GM23338 (cell line): ENCODE measurements around the gene SPATA25. TPM values are rescaled to one million over a fixed set of nuclear protein-coding genes. Genes with fewer than 3 reads are reported as not detected.

ENCODE experiments used
- ATAC-seq: fragments of 200-7000 bp; cut with Tn5 transposase; 3 replicates; pipeline ENCODE4 v1.9.1; 2020
- DNase-seq: peaks from one replicate; pipeline ENCODE4 v3.0.0-alpha.2; 2015; ENCODE audit warnings: low spot score
- H2AFZ ChIP-seq: fragments of 200-600 bp; sonication (generic); 2 replicates; pipeline ENCODE4 v1.8.0; 2016; ENCODE audit warnings: antibody characterized with exemption, mild to moderate bottlenecking, moderate library complexity
- H3F3A ChIP-seq: fragments of 200-600 bp; sonication (generic); replicated peaks from 2 replicates; pipeline ENCODE4 v1.8.0; 2017; ENCODE audit warnings: antibody characterized with exemption, mixed run types, low read depth
- H3K27ac ChIP-seq: fragments of 200-600 bp; sonication (generic); 2 replicates; pipeline ENCODE4 v1.6.1; 2016; ENCODE audit warnings: low read depth
- H3K27me3 ChIP-seq: fragments of 200-600 bp; sonication (generic); 2 replicates; pipeline ENCODE4 v1.8.0; 2016; ENCODE audit warnings: mild to moderate bottlenecking, mixed run types, moderate library complexity; ENCODE audit not compliant: insufficient read depth
- H3K36me3 ChIP-seq: fragments of 200-600 bp; sonication (generic); 2 replicates; pipeline ENCODE4 v1.8.0; 2016; ENCODE audit warnings: mild to moderate bottlenecking; ENCODE audit not compliant: insufficient read depth
- H3K4me1 ChIP-seq: fragments of 200-600 bp; sonication (generic); 2 replicates; pipeline ENCODE4 v1.8.0; 2016; ENCODE audit warnings: mild to moderate bottlenecking, moderate library complexity; ENCODE audit not compliant: insufficient read depth
- H3K4me2 ChIP-seq: fragments of 200-600 bp; sonication (generic); 2 replicates; pipeline ENCODE4 v1.7.1; 2017; ENCODE audit warnings: mixed run types
- H3K4me3 ChIP-seq: fragments of 200-600 bp; sonication (generic); 2 replicates; pipeline ENCODE4 v1.6.1; 2016; ENCODE audit warnings: mixed run types
- H3K79me2 ChIP-seq: fragments of 200-600 bp; sonication (generic); replicated peaks from 2 replicates; pipeline ENCODE4 v1.8.0; 2017; ENCODE audit warnings: mild to moderate bottlenecking; ENCODE audit not compliant: insufficient read depth
- H3K9me2 ChIP-seq: fragments of 200-600 bp; sonication (generic); 2 replicates; pipeline ENCODE4 v1.8.0; 2017; ENCODE audit not compliant: insufficient read depth
- H4K20me1 ChIP-seq: fragments of 200-600 bp; sonication (generic); replicated peaks from 2 replicates; pipeline ENCODE4 v1.8.0; 2017; ENCODE audit warnings: mild to moderate bottlenecking; ENCODE audit not compliant: insufficient read depth
- H3K27ac Mint-ChIP-seq: 2 replicates; pipeline ENCODE4 v1.8.0; 2020; ENCODE audit warnings: inconsistent platforms, mild to moderate bottlenecking, moderate library complexity, mixed read lengths
- H3K27me3 Mint-ChIP-seq: 3 replicates; pipeline ENCODE4 v1.8.0; 2022; ENCODE audit warnings: low read depth, mild to moderate bottlenecking, moderate library complexity, mixed read lengths, inconsistent platforms; ENCODE audit not compliant: insufficient read depth, poor library complexity
- H3K36me3 Mint-ChIP-seq: 3 replicates; pipeline ENCODE4 v1.8.0; 2021; ENCODE audit warnings: low read depth, mild to moderate bottlenecking, inconsistent platforms, moderate library complexity, mixed read lengths
- H3K4me1 Mint-ChIP-seq: 3 replicates; pipeline ENCODE4 v1.8.0; 2020; ENCODE audit warnings: mild to moderate bottlenecking, inconsistent platforms, mixed read lengths
- H3K4me3 Mint-ChIP-seq: 3 replicates; pipeline ENCODE4 v1.8.0; 2021; ENCODE audit warnings: moderate library complexity, mild to moderate bottlenecking, inconsistent platforms, mixed read lengths
- H3K9me3 Mint-ChIP-seq: 3 replicates; pipeline ENCODE4 v1.8.0; 2020; ENCODE audit warnings: moderate library complexity, mild to moderate bottlenecking, inconsistent platforms, mixed read lengths
- CREB1 ChIP-seq: fragments of 250-450 bp; sonication (Bioruptor Pico); IDR thresholded peaks from 2 replicates; pipeline ENCODE4 v1.5.0; 2020; ENCODE audit warnings: low read depth, mild to moderate bottlenecking, moderate library complexity
- JUNB ChIP-seq: IDR thresholded peaks from one replicate; pipeline ENCODE4 v1.6.1; 2016; ENCODE audit warnings: antibody characterized with exemption; ENCODE audit not compliant: unreplicated experiment
- NANOG ChIP-seq: IDR thresholded peaks from 2 replicates; pipeline ENCODE4 v1.6.1; 2016; ENCODE audit warnings: antibody characterized with exemption, borderline replicate concordance
- POLR2AphosphoS5 ChIP-seq: IDR thresholded peaks from 2 replicates; pipeline ENCODE4 v1.6.1; 2016; ENCODE audit warnings: antibody characterized with exemption, low read depth
- STAT1 ChIP-seq: IDR thresholded peaks from one replicate; pipeline ENCODE4 v1.6.1; 2016; ENCODE audit warnings: antibody characterized with exemption; ENCODE audit not compliant: unreplicated experiment
- ZNF114 ChIP-seq: fragments of 250-450 bp; sonication (Bioruptor Pico); IDR thresholded peaks from 2 replicates; pipeline ENCODE4 v1.5.0; 2020; ENCODE audit warnings: mild to moderate bottlenecking, moderate library complexity
- ZNF331 ChIP-seq: fragments of 250-450 bp; sonication (Bioruptor Pico); IDR thresholded peaks from 2 replicates; pipeline ENCODE4 v1.5.0; 2020; ENCODE audit warnings: low read depth, mild to moderate bottlenecking, moderate library complexity
- polyA plus RNA-seq: library from polyadenylated mRNA; unstranded; fragments of >200 nt; fragmentation: Nextera tagmentation; extraction: Ambion mirVana; gene quantifications from 2 replicates; pipeline ENCODE4 v1.2.1, GENCODE V29; 2016
- total RNA-seq: library from RNA; depleted of rRNA; stranded (reverse); fragments of >200 nt; shearing (Covaris generic); gene quantifications from 2 replicates; pipeline ENCODE4 v1.2.3, GENCODE V29; 2014
- TF ChIP-seq, protein P1 (sequence below): IDR thresholded peaks from 2 replicates; pipeline ENCODE4 v1.6.1; 2016; ENCODE audit warnings: antibody characterized with exemption
- TF ChIP-seq, protein P2 (sequence below): fragments of 250-450 bp; sonication (Bioruptor Pico); IDR thresholded peaks from 2 replicates; pipeline ENCODE4 v1.5.0; 2020; ENCODE audit warnings: mild to moderate bottlenecking, moderate library complexity

Gene SPATA25
- total and polyA plus RNA-seq, 2 experiments from 2014 or later, result 7.5 TPM; not detected in 1

DNA sequence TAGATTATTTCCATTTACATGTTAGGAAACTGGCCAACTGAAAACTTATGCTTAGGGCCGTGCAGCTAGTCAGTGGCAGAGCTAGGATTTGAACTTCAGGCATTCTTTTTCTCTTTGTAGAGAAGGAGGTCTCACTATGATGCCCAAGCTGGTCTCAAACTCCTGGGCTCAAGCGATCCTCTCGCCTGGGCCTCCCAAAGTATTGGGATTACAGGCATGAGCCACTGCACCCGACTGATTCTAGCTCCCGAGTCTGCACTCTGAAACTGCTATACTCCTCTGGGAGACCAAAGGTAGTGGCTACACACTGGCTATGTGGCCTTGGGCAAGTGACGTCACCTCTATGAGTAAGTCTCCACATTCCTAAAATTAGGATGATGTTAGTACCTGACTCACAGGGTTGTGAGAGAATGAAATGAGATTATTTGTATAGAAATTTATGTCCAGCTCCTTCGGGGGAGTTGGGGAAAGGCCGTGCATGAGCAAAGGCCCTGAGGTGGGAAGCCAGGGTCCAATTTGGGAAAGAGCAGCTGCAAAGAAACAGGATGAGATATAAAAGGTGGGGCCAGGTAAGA, 18.2 kb upstream of the SPATA25 start:
- Mint-ChIP-seq H3K4me1 (peaks cover 10% of the 10 kb centered on the region), H3K4me3 (no peak overlapping the region), H3K27ac (no peak overlapping the region), H3K9me3 (no peaks in the 10 kb centered on the region; the same call in 2 of the 3 replicates), H3K27me3 (peaks cover 28% of the 10 kb centered on the region), H3K36me3 (peaks cover 89% of the 10 kb centered on the region)
- DNase-seq, result no peak
- H3K27me3 ChIP-seq, result no peaks in the 10 kb centered on the region
- H3K4me1 ChIP-seq, result no peaks in the 10 kb centered on the region; the same call in 1 of the 2 replicates
- H3K4me3 ChIP-seq, result no peak overlapping the region
- no peak for ATAC-seq
- peaks cover 24% of the 10 kb centered on the region for H3K36me3 ChIP-seq
- peaks cover 10% of the 10 kb centered on the region for H3K79me2 ChIP-seq
- H3K9me2 ChIP-seq, result no peaks in the 10 kb centered on the region
- no peak overlapping the region for H2AFZ ChIP-seq
- peaks cover 29% of the 10 kb centered on the region for H4K20me1 ChIP-seq
- no peak for TF ChIP-seq JUNB
- no peak for TF ChIP-seq ZNF114 (CRISPR knock-in tag)
- TF ChIP-seq, protein P1, sequence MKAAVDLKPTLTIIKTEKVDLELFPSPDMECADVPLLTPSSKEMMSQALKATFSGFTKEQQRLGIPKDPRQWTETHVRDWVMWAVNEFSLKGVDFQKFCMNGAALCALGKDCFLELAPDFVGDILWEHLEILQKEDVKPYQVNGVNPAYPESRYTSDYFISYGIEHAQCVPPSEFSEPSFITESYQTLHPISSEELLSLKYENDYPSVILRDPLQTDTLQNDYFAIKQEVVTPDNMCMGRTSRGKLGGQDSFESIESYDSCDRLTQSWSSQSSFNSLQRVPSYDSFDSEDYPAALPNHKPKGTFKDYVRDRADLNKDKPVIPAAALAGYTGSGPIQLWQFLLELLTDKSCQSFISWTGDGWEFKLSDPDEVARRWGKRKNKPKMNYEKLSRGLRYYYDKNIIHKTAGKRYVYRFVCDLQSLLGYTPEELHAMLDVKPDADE, result no peak
- no peak for TF ChIP-seq NANOG
- TF ChIP-seq ZNF331 (CRISPR knock-in tag), result no peak
- TF ChIP-seq POLR2AphosphoS5, result no peak
- TF ChIP-seq STAT1, result no peak
- TF ChIP-seq CREB1 (CRISPR knock-in tag), result no peak
- 0 out of 2 replicates have a peak, but pooled peaks cover 5% of the 10 kb centered on the region for H3F3A ChIP-seq
- H3K27ac ChIP-seq, result no peak overlapping the region
- no peak overlapping the region for H3K4me2 ChIP-seq

DNA sequence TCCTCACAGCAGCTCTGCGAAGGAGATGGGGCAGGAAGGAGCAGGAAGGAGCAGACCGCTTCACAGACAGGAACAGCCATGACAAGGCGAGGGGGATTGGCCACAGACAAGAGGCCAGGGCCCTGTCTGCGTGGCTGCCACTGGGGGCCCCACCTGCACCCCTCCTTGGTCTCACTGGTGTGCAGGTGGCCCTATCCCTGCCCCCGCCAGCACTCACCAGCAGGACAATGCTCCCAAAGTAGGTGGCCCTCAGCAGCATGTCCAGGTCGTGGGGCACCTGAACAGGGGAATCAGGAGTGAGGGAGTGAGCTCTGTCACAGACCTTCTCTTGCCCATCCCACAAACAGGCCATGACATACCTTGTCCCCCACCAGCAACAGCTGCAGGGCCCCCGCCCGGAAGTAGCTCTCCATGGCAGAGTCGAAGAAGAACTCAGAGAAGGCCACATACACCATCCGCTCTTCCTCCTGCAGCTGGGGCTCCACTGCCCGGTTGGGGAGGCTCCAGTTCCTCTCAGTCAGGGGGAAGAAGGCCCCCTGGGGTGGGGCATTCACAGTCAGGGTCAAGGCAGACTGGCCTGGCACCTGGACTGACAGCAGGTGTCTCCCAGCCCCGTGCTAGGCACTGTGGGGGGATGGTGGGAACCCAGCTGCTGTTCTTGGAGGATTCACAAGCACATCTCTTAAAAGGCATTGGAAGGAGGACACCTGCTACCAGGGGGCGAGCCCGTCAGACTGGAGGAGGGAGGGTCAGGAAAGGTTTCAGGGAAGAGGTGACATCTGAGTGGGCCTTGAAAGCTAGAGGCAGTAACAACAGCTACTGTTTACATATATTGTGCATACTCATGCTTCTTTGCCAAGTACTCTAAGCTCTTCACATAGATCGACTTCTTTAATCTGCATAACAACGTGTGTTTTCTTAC, 17.4 kb upstream of the SPATA25 start:
- ATAC-seq, result peak; percentile 41; the same call in 2 of the 3 replicates

More for the DNA sequence above, 17.4 kb upstream of the SPATA25 start:
- H3K27ac Mint-ChIP-seq, result no peak overlapping the region
- H2AFZ ChIP-seq, result no peak overlapping the region
- no peak overlapping the region for H3K4me3 Mint-ChIP-seq
- H3K27ac ChIP-seq, result no peak overlapping the region
- H4K20me1 ChIP-seq, result peaks cover 25% of the 10 kb centered on the region
- no peaks in the 10 kb centered on the region; the same call in 2 of the 3 replicates for H3K9me3 Mint-ChIP-seq
- no peaks in the 10 kb centered on the region; the same call in 1 of the 2 replicates for H3K4me1 ChIP-seq
- peaks cover 84% of the 10 kb centered on the region for H3K36me3 Mint-ChIP-seq
- H3K4me2 ChIP-seq, result no peak overlapping the region
- peaks cover 6% of the 10 kb centered on the region; the same call in 2 of the 3 replicates for H3K4me1 Mint-ChIP-seq
- H3K79me2 ChIP-seq, result peaks cover 6% of the 10 kb centered on the region
- DNase-seq, result no peak
- H3K36me3 ChIP-seq, result peaks cover 23% of the 10 kb centered on the region
- TF ChIP-seq ZNF331 (CRISPR knock-in tag) (no peak), POLR2AphosphoS5 (no peak), ZNF114 (CRISPR knock-in tag) (no peak), STAT1 (no peak)
- TF ChIP-seq, protein P2, sequence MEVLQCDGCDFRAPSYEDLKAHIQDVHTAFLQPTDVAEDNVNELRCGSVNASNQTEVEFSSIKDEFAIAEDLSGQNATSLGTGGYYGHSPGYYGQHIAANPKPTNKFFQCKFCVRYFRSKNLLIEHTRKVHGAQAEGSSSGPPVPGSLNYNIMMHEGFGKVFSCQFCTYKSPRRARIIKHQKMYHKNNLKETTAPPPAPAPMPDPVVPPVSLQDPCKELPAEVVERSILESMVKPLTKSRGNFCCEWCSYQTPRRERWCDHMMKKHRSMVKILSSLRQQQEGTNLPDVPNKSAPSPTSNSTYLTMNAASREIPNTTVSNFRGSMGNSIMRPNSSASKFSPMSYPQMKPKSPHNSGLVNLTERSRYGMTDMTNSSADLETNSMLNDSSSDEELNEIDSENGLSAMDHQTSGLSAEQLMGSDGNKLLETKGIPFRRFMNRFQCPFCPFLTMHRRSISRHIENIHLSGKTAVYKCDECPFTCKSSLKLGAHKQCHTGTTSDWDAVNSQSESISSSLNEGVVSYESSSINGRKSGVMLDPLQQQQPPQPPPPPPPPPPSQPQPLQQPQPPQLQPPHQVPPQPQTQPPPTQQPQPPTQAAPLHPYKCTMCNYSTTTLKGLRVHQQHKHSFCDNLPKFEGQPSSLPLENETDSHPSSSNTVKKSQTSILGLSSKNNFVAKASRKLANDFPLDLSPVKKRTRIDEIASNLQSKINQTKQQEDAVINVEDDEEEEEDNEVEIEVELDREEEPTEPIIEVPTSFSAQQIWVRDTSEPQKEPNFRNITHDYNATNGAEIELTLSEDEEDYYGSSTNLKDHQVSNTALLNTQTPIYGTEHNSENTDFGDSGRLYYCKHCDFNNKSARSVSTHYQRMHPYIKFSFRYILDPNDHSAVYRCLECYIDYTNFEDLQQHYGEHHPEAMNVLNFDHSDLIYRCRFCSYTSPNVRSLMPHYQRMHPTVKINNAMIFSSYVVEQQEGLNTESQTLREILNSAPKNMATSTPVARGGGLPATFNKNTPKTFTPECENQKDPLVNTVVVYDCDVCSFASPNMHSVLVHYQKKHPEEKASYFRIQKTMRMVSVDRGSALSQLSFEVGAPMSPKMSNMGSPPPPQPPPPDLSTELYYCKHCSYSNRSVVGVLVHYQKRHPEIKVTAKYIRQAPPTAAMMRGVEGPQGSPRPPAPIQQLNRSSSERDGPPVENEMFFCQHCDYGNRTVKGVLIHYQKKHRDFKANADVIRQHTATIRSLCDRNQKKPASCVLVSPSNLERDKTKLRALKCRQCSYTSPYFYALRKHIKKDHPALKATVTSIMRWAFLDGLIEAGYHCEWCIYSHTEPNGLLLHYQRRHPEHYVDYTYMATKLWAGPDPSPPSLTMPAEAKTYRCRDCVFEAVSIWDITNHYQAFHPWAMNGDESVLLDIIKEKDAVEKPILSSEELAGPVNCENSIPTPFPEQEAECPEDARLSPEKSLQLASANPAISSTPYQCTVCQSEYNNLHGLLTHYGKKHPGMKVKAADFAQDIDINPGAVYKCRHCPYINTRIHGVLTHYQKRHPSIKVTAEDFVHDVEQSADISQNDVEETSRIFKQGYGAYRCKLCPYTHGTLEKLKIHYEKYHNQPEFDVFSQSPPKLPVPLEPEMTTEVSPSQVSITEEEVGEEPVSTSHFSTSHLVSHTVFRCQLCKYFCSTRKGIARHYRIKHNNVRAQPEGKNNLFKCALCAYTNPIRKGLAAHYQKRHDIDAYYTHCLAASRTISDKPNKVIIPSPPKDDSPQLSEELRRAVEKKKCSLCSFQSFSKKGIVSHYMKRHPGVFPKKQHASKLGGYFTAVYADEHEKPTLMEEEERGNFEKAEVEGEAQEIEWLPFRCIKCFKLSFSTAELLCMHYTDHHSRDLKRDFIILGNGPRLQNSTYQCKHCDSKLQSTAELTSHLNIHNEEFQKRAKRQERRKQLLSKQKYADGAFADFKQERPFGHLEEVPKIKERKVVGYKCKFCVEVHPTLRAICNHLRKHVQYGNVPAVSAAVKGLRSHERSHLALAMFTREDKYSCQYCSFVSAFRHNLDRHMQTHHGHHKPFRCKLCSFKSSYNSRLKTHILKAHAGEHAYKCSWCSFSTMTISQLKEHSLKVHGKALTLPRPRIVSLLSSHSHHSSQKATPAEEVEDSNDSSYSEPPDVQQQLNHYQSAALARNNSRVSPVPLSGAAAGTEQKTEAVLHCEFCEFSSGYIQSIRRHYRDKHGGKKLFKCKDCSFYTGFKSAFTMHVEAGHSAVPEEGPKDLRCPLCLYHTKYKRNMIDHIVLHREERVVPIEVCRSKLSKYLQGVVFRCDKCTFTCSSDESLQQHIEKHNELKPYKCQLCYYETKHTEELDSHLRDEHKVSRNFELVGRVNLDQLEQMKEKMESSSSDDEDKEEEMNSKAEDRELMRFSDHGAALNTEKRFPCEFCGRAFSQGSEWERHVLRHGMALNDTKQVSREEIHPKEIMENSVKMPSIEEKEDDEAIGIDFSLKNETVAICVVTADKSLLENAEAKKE (CRISPR knock-in tag), result no peak
- H3K4me3 ChIP-seq, result no peak overlapping the region
- H3K27me3 ChIP-seq, result no peaks in the 10 kb centered on the region
- 0 out of 2 replicates have a peak, but pooled peaks cover 5% of the 10 kb centered on the region for H3F3A ChIP-seq
- H3K9me2 ChIP-seq, result no peaks in the 10 kb centered on the region
- peaks cover 25% of the 10 kb centered on the region for H3K27me3 Mint-ChIP-seq
